Stimulated activated CD8-positive, alpha-beta memory T cell treated with anti-CD3 and anti-CD28 coated beads, Interleukin-12 subunit alpha, Interleukin-12 subunit beta, amount 100 ng/mL, for 1 hour (primary cell): Measurements from ENCODE around the gene WFDC10B.
"Not testable (repeated sequence)": the region's sequence is repeated elsewhere in the genome, so short reads cannot be mapped to it uniquely, and the experiment has no call there.

ENCODE experiments used
- DNase-seq: peaks from one replicate; pipeline ENCODE4 v3.0.0-alpha.2; 2020; ENCODE audit warnings: low read depth

Gene WFDC10B

GRCh38 chr20:45647441-45648050 is 57.3 kb downstream of the WFDC10B start:
- no peak for DNase-seq

- DNase-seq = no peak
Measured at GRCh38 chr20:45646875-45647274, 57.9 kb downstream of the WFDC10B start.

GRCh38 chr20:45645869-45646268 is 59.0 kb downstream of the WFDC10B start:
- not testable (repeated sequence) for DNase-seq

- not testable (repeated sequence) for DNase-seq
Measured at GRCh38 chr20:45641076-45641475, 63.7 kb downstream of the WFDC10B start.

GRCh38 chr20:45639687-45640086 is 65.1 kb downstream of the WFDC10B start:
- no peak for DNase-seq

- DNase-seq = no peak
Measured at GRCh38 chr20:45636513-45636912, 68.3 kb downstream of the WFDC10B start.
